ENCODE measurements around the gene TCERG1L. TPM values are rescaled to one million over a fixed set of nuclear protein-coding genes. Genes with fewer than 3 reads are reported as not detected.
A peak's percentile ranks its signal among the peaks of the same experiment; 100 is the strongest.

The TCERG1L gene
- polyA plus RNA-seq, 4 donors, result 0.31 to 1.8 (median 1.5) TPM

DNA sequence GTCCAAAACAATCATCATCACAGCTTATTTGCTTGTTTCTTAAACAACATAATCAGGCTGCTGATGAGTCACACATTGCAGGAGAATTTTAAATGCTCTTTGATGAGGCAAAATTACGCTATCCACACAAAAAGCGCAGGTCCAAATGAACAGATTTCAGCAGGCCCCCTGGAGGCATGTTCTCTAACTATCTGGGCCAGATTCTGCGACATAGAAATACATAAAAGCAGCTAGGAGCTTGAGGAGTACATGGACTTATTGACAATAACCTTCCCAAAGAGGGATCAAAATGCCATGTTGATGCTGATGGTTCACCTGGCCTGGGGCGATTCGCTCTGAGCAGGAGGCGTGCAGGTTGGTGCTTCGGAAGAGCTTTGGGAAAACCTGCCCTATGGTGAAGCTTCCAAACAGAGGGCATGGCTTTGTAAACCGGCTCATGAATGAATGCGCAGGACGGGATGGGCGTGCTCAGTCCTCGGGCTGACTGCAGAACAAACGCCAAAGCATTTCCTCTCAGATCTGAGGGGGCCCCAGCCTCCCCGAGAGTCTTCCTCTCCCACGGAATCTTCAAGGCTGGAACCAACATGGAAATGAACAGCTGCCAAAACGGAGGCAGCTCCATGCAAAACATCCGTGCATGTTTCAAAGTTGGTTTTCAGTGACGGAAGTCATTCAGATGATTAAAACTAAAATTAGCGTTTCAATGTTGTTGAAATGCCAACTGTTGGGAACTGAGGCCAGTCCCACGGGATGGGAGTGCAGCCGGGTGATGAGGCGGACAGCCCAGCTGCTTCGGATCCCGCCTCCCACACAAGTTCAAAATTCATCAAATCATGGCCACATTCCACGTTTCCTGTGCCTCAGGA, 179.6 kb downstream of the TCERG1L start:
- peak in 2 of 4 donors; percentile 23 to 26 for DNase-seq (ENCODE audit: low read depth in 4 of 4, low spot score in 3 of 4)

DNA sequence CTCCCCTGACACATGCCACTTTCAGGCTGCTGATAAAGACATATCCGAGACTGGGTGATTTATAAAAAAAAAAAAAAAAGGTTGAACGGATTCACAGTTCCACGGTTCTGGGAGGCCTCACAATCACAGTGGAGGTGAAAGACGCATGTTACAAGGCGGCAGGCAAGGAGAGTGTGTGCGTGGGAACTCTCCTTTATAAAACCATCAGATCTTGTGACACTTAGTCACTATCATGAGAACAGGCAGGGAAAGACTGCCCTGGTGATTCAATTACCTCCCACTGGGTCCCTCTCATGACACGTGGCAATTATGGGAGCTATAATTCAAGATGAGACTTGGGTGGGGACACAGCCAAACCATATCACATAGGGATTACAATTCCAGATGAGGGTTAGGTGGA, 181.5 kb downstream of the TCERG1L start:
- DNase-seq (ENCODE audit: low read depth in 4 of 4, low spot score in 3 of 4), result no peak

DNA sequence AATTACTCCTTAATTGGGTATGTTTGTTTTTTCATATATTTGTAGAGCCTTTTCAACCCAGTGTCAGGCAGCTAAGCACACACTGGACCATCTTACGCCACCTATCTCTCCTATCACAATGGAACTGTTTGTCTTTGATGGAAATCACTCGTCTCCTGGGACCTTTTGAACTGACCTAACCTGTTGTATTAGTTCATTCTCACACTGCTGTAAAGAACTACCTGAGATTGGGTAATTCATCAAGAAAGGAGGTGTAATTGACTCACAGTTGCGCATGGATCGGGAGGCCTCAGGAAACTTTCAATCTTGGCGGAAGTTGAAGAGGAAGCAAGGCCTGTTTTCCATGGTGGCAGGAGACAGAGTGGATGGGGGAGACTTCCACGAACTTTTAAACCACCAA, 182.0 kb downstream of the TCERG1L start:
- DNase-seq (ENCODE audit: low read depth in 4 of 4, low spot score in 3 of 4), result no peak

GRCh38 chr10:131128731-131129130, 182.8 kb downstream of the TCERG1L start:
- no peak for DNase-seq (ENCODE audit: low read depth in 4 of 4, low spot score in 3 of 4)

GRCh38 chr10:131127610-131128009, 183.9 kb downstream of the TCERG1L start:
- no peak for DNase-seq (ENCODE audit: low read depth in 4 of 4, low spot score in 3 of 4)

- DNase-seq (ENCODE audit: low read depth in 4 of 4, low spot score in 3 of 4), result no peak
Observed at GRCh38 chr10:131127138-131127589, 184.4 kb downstream of the TCERG1L start.

- DNase-seq (ENCODE audit: low read depth in 4 of 4, low spot score in 3 of 4), result no peak
Observed at GRCh38 chr10:131126321-131127137, 185.0 kb downstream of the TCERG1L start.

GRCh38 chr10:131125511-131126225, 185.9 kb downstream of the TCERG1L start:
- no peak for DNase-seq (ENCODE audit: low read depth in 4 of 4, low spot score in 3 of 4)

DNA sequence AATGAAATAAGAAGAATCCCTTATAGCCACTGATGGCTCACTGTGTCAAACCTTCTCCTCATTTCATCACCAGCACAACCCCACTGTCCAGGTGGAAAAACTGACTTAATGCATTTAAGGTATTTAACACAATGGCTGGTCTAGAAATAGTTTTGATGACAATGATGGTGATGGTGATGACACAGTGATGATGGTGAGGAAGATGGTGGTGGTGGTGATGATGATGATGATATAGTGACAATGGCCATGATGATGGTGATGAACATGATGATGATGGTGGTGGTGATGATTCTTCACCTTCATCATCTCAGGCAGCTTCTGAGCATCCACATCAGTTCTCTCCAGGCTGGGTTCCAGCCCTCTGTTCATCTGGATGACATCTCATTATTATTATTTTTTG, 186.6 kb downstream of the TCERG1L start:
- DNase-seq (ENCODE audit: low read depth in 4 of 4, low spot score in 3 of 4), result no peak

DNA sequence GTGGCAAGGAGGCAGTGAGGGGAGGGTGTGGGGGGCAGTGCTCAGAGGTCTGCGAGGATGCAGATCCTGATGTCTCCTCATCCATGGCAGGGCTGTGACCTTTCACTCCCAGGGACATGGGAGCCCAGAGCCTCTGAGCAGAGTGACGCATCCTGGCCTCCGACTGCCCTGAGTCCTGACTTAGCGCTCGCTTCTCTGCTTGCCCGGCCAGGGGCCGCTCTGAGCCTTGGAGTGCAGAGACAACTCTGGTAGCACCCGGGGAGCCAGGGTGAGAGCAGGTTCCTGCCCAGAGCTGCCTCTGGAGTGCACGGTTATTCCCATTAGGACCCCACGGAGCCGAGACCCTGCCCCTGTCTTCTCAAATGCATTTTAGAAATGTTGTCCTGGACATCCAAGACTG, 188.0 kb downstream of the TCERG1L start:
- DNase-seq (ENCODE audit: low read depth in 4 of 4, low spot score in 3 of 4), result no peak

GRCh38 chr10:131121511-131122035, 189.9 kb downstream of the TCERG1L start:
- no peak for DNase-seq (ENCODE audit: low read depth in 4 of 4, low spot score in 3 of 4)

DNA sequence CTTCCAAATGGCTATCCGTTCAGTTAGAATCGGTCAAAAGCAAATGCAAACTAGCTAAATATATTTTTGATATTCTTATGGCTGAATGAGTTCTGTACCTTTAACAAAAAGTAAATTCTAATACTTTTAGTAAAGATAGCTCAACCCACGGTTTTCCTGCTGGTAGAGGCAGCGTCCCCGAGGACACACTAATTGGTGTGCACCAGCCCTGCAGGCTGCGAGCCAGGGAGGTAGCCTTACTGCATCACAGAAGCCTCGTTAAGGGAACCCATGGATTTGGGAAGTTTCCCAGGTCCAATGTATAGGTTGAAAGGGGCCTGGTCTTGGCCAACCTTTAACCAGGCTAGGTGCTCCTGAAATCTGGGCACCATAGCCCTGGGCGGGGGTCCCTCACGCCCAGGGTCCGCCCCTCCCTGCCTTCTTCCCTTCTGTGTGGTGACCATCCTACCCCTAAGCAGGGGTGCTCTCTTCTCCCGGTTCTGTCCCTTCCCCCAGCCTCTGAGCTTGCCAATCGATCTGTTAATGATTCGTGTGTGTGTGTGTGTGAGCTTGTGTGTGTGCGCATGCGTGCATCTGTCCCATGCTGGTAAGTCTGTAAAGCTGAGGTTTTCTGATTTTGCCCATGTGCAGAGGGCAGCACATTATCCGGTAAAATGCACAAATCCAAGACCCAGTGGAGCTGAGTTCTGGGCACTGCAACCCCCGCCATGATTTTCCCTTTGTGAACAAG, 191.7 kb downstream of the TCERG1L start:
- no peak for DNase-seq (ENCODE audit: low read depth in 4 of 4, low spot score in 3 of 4)

DNA sequence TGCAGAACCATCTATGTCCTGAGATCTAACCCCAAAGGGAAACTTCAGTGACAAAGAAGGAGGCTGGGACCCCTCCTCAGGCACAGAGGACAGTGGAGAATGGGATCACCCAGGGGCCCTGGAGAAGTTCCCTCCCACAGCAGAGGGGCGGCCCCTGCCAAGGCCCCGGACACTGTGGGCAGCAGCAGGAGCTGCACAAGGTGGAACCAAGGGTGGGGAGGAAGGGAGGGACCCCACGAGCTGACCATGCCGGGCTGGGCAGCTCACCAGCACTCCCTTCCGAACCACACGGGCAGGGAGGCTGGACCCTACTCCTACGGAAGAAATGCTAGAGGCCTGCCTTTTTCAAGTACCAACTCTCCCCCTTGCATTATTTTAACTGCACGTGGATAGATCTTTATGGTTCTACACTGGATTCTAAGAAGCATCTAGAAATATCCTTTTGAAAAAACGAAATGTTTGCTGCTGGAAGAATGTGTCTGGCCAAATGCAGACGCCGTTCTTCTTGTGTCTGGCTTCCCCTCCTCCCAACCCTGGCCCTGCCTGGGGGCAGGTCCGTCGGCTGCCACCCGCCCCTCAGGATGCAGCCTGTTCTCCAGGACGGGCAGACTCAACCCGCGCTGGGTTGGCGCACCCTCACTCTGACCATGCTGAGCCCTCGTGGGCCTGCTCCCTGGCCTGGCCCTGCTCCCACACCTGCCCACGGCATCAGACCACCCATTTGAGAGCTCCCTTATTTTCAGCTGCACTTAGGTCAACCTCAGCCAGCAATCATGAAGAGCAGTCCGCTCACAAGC, 193.9 kb downstream of the TCERG1L start:
- no peak for DNase-seq (ENCODE audit: low read depth in 4 of 4, low spot score in 3 of 4)

GRCh38 chr10:131116991-131117375, 194.5 kb downstream of the TCERG1L start:
- DNase-seq (ENCODE audit: low read depth in 4 of 4, low spot score in 3 of 4), result no peak

GRCh38 chr10:131116216-131116990, 195.1 kb downstream of the TCERG1L start:
- no peak for DNase-seq (ENCODE audit: low read depth in 4 of 4, low spot score in 3 of 4)

DNA sequence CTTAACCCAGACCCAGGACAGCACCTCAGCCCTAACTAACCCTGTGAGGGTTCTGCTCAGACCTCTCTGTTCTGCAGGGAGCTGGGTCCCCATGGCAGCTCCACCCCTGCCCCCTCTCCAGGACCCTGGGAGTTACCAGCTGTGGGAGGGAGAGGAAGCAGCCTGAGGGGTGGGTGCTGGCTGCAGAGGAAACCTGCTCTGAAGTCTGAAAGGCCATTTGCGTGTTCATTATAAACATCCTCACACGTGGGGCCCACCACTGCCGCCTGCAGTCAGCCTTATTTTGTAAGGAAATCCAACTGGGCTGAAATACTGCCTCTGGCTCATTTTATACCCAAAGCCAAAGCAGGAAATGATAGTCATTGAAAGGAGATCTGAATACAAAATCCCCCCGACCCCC, 195.7 kb downstream of the TCERG1L start:
- DNase-seq (ENCODE audit: low read depth in 4 of 4, low spot score in 3 of 4), result no peak

DNA sequence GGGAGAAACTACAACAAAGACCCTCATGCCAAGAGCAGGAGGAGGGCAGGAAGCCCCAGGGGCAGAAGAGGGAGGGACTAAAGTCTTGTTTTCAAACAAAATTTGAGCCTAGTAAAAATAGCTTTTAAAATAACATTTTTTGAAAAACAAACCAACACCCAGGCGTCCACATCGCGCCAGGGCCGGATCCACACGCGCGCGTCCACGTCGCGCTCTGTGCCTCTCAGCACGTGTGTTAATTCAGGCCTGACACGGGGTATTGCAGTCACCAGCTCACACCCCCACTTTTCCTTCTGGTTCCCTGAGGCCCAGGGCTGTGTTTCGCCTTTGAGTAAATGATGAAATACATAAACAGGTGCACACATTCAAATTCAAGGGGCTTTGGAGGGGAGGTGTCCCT, 196.2 kb downstream of the TCERG1L start:
- no peak for DNase-seq (ENCODE audit: low read depth in 4 of 4, low spot score in 3 of 4)

DNA sequence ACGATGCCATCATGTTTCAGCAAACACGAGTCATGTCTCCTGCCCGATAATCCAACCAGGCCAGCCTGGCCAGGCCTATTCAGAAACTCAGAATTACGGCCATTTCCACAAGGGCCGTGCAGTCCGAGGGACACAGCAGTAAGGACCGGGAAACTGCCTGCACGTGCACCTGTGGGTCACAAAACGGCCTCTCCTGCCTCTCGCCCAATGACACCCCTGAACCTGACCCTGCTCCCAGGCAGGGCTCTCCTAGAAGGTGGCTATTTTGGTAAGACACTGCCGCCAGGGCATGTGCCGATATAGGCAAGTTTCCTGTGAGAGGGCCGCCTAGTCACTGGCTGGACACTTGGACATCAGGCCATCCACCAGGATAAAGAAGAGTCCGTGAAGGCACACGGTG, 196.7 kb downstream of the TCERG1L start:
- no peak for DNase-seq (ENCODE audit: low read depth in 4 of 4, low spot score in 3 of 4)
